HEK293 (cell line): ENCODE data around the gene CDHR4.
"Not testable (repeated sequence)": the region's sequence is repeated elsewhere in the genome, so short reads cannot be mapped to it uniquely, and the experiment has no call there.

Experiments
- CTCF ChIA-PET: fragments of 350-600 bp; formaldehyde crosslinking; extraction: SDS; loops from one replicate; lab custom pipeline; 2021; ENCODE audit warnings: antibody characterized with exemption; lab: Yijun Ruan, JAX
- POLR2A ChIA-PET: fragments of 300-600 bp; formaldehyde crosslinking; extraction: SDS; loops from one replicate; lab custom pipeline; 2020; ENCODE audit warnings: antibody characterized with exemption, inconsistent platforms; lab: Yijun Ruan, JAX
- H3K27ac ChIP-seq: fragments of 200-500 bp; sonication (Bioruptor generic); 2 replicates; pipeline ENCODE4 v1.5.1; 2014; ENCODE audit warnings: low read depth, low read length, control low read depth, inconsistent platforms; ENCODE audit errors: extremely low read depth
- H3K36me3 ChIP-seq, 2 experiments: fragments of 200-500 bp in 1 of 2; sonication (Bioruptor generic) in 1 of 2; 1 replicate in 1 of 2; 2 replicates in 1 of 2; pipeline ENCODE4 v1.5.1; 2014 to 2017; ENCODE audit warnings: inconsistent platforms in 2 of 2, low read length in 2 of 2; ENCODE audit not compliant: control insufficient read depth in 2 of 2, insufficient read depth in 1 of 2
- H3K4me1 ChIP-seq: fragments of 200-500 bp; sonication (Bioruptor generic); 2 replicates; pipeline ENCODE4 v1.5.1; 2014; ENCODE audit warnings: mild to moderate bottlenecking, low read length, inconsistent platforms; ENCODE audit not compliant: control insufficient read depth, insufficient read depth
- H3K4me3 ChIP-seq: 2 replicates; pipeline ENCODE4 v1.5.1; 2011; ENCODE audit warnings: low read depth, mild to moderate bottlenecking, control low read depth, low read length, moderate library complexity
- H3K9me3 ChIP-seq: fragments of 200-500 bp; sonication (Bioruptor generic); 2 replicates; pipeline ENCODE4 v1.5.1; 2014; ENCODE audit warnings: low read depth, low read length, inconsistent platforms; ENCODE audit not compliant: control insufficient read depth, insufficient read depth
- BCL11A ChIP-seq: fragments of 450-650 bp; formaldehyde crosslinking; IDR thresholded peaks from 2 replicates; pipeline ENCODE4 v1.5.1; 2016; ENCODE audit warnings: low read depth, missing biosample characterization, missing genetic modification characterization
- BCL11B ChIP-seq: fragments of 450-650 bp; formaldehyde crosslinking; IDR thresholded peaks from 2 replicates; pipeline ENCODE4 v1.5.1; 2016; ENCODE audit warnings: low read depth, missing biosample characterization, missing genetic modification characterization
- GFI1B ChIP-seq: fragments of 450-650 bp; formaldehyde crosslinking; IDR thresholded peaks from 2 replicates; pipeline ENCODE4 v1.5.1; 2016; ENCODE audit warnings: missing biosample characterization, missing genetic modification characterization
- GLIS2 ChIP-seq: fragments of 450-650 bp; formaldehyde crosslinking; IDR thresholded peaks from 2 replicates; pipeline ENCODE4 v1.5.1; 2016; ENCODE audit warnings: missing biosample characterization, missing genetic modification characterization
- HIC1 ChIP-seq: fragments of 450-650 bp; formaldehyde crosslinking; IDR thresholded peaks from 2 replicates; pipeline ENCODE4 v1.5.1; 2016; ENCODE audit warnings: missing biosample characterization, missing genetic modification characterization
- HOXD13 ChIP-seq: sonication (generic); formaldehyde crosslinking; IDR thresholded peaks from 2 replicates; pipeline ENCODE4 v1.8.0; 2022; ENCODE audit warnings: missing genetic modification reagents, borderline replicate concordance
- PATZ1 ChIP-seq: fragments of 450-650 bp; formaldehyde crosslinking; IDR thresholded peaks from 2 replicates; pipeline ENCODE4 v1.5.1; 2016; ENCODE audit warnings: missing biosample characterization, missing genetic modification characterization
- ZBTB17 ChIP-seq: fragments of 450-650 bp; formaldehyde crosslinking; IDR thresholded peaks from 2 replicates; pipeline ENCODE4 v1.5.1; 2016; ENCODE audit warnings: missing biosample characterization, missing genetic modification characterization
- ZBTB26 ChIP-seq: fragments of 450-650 bp; formaldehyde crosslinking; optimal IDR thresholded peaks from 2 replicates; pipeline ENCODE3; 2016; ENCODE audit warnings: missing biosample characterization, mild to moderate bottlenecking, missing genetic modification characterization
- ZBTB8A ChIP-seq: fragments of 450-650 bp; formaldehyde crosslinking; IDR thresholded peaks from 2 replicates; pipeline ENCODE4 v1.5.1; 2016; ENCODE audit warnings: missing biosample characterization, missing genetic modification characterization
- ZFHX2 ChIP-seq: fragments of 450-650 bp; formaldehyde crosslinking; conservative IDR thresholded peaks from 2 replicates; pipeline ENCODE4 v1.5.1; 2016; ENCODE audit warnings: missing biosample characterization, missing genetic modification characterization
- ZFP37 ChIP-seq: fragments of 450-650 bp; formaldehyde crosslinking; IDR thresholded peaks from 2 replicates; pipeline ENCODE4 v1.5.1; 2016; ENCODE audit warnings: missing biosample characterization, missing genetic modification characterization
- ZNF157 ChIP-seq: fragments of 450-650 bp; formaldehyde crosslinking; IDR thresholded peaks from 2 replicates; pipeline ENCODE4 v1.5.1; 2016; ENCODE audit warnings: missing biosample characterization, missing genetic modification characterization
- ZNF324 ChIP-seq: fragments of 450-650 bp; formaldehyde crosslinking; IDR thresholded peaks from 2 replicates; pipeline ENCODE4 v1.5.1; 2016; ENCODE audit warnings: missing biosample characterization, missing genetic modification characterization
- ZNF335 ChIP-seq: fragments of 450-650 bp; formaldehyde crosslinking; conservative IDR thresholded peaks from 2 replicates; pipeline ENCODE4 v1.5.1; 2016; ENCODE audit warnings: missing biosample characterization, missing genetic modification characterization
- ZNF366 ChIP-seq: fragments of 450-650 bp; formaldehyde crosslinking; conservative IDR thresholded peaks from 2 replicates; pipeline ENCODE4 v1.5.1; 2016; ENCODE audit warnings: missing biosample characterization, missing genetic modification characterization
- ZNF394 ChIP-seq: fragments of 450-650 bp; formaldehyde crosslinking; IDR thresholded peaks from 2 replicates; pipeline ENCODE4 v1.5.1; 2016; ENCODE audit warnings: missing biosample characterization, missing genetic modification characterization, mild to moderate bottlenecking, moderate library complexity, borderline replicate concordance
- ZNF423 ChIP-seq: fragments of 450-650 bp; formaldehyde crosslinking; IDR thresholded peaks from 2 replicates; pipeline ENCODE4 v1.5.1; 2016; ENCODE audit warnings: missing biosample characterization, missing genetic modification characterization
- ZNF501 ChIP-seq: fragments of 450-650 bp; formaldehyde crosslinking; IDR thresholded peaks from 2 replicates; pipeline ENCODE4 v1.5.1; 2016; ENCODE audit warnings: missing biosample characterization, missing genetic modification characterization
- ZNF544 ChIP-seq: fragments of 450-650 bp; formaldehyde crosslinking; IDR thresholded peaks from 2 replicates; pipeline ENCODE4 v1.5.0; 2017; ENCODE audit warnings: missing biosample characterization, missing genetic modification characterization

The CDHR4 gene

GRCh38 chr3:49785565-49786356 is 13.9 kb downstream of the CDHR4 start (continued):
- TF ChIP-seq BCL11B (tag by site-specific recombination) (0 out of 2 replicates have a peak, but pooled peaks have one; percentile 45), HIC1 (tag by site-specific recombination) (peak; percentile 76; the same call in 1 of the 2 replicates), GFI1B (tag by site-specific recombination) (no peak), ZBTB8A (peak; percentile 86), GLIS2 (tag by site-specific recombination) (peak; percentile 67), ZBTB17 (tag by site-specific recombination) (peak; percentile 41), ZFHX2 (tag by site-specific recombination) (peak; percentile 64), ZNF335 (tag by site-specific recombination) (0 out of 2 replicates have a peak, but pooled peaks have one; percentile 12), ZNF501 (tag by site-specific recombination) (no peak), ZNF394 (tag by site-specific recombination) (peak; percentile 28; the same call in 1 of the 2 replicates), ZBTB26 (tag by site-specific recombination) (peak; percentile 39)

GRCh38 chr3:49782277-49782676 is 17.4 kb downstream of the CDHR4 start:
- H3K36me3 ChIP-seq: peaks cover 0 to 44% of the 10 kb centered on the region in 2 experiments; a peak in 2 of 3 replicates
- POLR2A ChIA-PET: not testable (repeated sequence)

GRCh38 chr3:49781415-49782199 is 18.1 kb downstream of the CDHR4 start:
- Histone ChIP-seq H3K36me3 (peaks cover 0 to 50% of the 10 kb centered on the region in 2 experiments; a peak in 2 of 3 replicates), H3K9me3 (no peaks in the 10 kb centered on the region), H3K4me3 (no peak overlapping the region), H3K4me1 (no peaks in the 10 kb centered on the region), H3K27ac (no peak overlapping the region)
- ChIA-PET CTCF (no interaction called here), POLR2A (no interaction called here)
- TF ChIP-seq HOXD13 (CRISPR knock-in tag) (no peak), ZFP37 (no peak), ZNF157 (tag by site-specific recombination) (no peak), PATZ1 (no peak), ZNF324 (no peak), ZBTB17 (tag by site-specific recombination) (no peak), BCL11B (tag by site-specific recombination) (no peak), ZNF544 (tag by site-specific recombination) (no peak), BCL11A (tag by site-specific recombination) (no peak), ZNF423 (tag by site-specific recombination) (no peak), ZNF366 (tag by site-specific recombination) (no peak)

More at GRCh38 chr3:49782277-49782676, 17.4 kb downstream of the CDHR4 start:
- H3K4me1 ChIP-seq, H3K9me3 ChIP-seq, H3K4me3 ChIP-seq, H3K27ac ChIP-seq, CTCF ChIA-PET: not testable (repeated sequence)

- peaks cover 0 to 52% of the 10 kb centered on the region in 2 experiments; a peak in 2 of 3 replicates for H3K36me3 ChIP-seq
- POLR2A ChIA-PET, H3K27ac ChIP-seq, CTCF ChIA-PET, H3K4me3 ChIP-seq, H3K9me3 ChIP-seq, H3K4me1 ChIP-seq: not testable (repeated sequence)
These were observed 18.7 kb downstream of the CDHR4 start for GRCh38 chr3:49780975-49781365.
